Measurements from ENCODE around the gene ELFN2. TPM values are rescaled to one million over a fixed set of nuclear protein-coding genes. Genes with fewer than 3 reads are reported as not detected.
A peak's percentile ranks its signal among the peaks of the same experiment; 100 is the strongest.

ELFN2 gene, protein sequence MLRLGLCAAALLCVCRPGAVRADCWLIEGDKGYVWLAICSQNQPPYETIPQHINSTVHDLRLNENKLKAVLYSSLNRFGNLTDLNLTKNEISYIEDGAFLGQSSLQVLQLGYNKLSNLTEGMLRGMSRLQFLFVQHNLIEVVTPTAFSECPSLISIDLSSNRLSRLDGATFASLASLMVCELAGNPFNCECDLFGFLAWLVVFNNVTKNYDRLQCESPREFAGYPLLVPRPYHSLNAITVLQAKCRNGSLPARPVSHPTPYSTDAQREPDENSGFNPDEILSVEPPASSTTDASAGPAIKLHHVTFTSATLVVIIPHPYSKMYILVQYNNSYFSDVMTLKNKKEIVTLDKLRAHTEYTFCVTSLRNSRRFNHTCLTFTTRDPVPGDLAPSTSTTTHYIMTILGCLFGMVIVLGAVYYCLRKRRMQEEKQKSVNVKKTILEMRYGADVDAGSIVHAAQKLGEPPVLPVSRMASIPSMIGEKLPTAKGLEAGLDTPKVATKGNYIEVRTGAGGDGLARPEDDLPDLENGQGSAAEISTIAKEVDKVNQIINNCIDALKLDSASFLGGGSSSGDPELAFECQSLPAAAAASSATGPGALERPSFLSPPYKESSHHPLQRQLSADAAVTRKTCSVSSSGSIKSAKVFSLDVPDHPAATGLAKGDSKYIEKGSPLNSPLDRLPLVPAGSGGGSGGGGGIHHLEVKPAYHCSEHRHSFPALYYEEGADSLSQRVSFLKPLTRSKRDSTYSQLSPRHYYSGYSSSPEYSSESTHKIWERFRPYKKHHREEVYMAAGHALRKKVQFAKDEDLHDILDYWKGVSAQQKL
- total RNA-seq = under 1 TPM; 0.07 to 0.93 (median 0.49) TPM
- long read RNA-seq = 0 reads

GRCh38 chr22:37427135-37427710, at the start of gene ELFN2:
TSS of gene ELFN2 (minus strand) at chr22:37427479. CDS start at chr22:37375534, 51,945 bp downstream.
- intact Hi-C loops (cut with DNase I) = loop anchor here in 1 of 2 donors (5.0 kb wide), 1 partner anchor 110 kb away; no protein-coding TSS in a partner anchor
- Histone ChIP-seq H3K27me3 (no peaks in the 10 kb centered on the region), H3K36me3 (no peaks in the 10 kb centered on the region), H3K4me3 (peak within 1 kb of the TSS; percentile 30 to 54 (median 44)), H3K9me3 (no peaks in the 10 kb centered on the region), H3K27ac (no peak within 1 kb of the TSS), H3K4me1 (peaks cover 0 to 3% (median 0%) of the 10 kb centered on the region in 4 donors)
- DNase-seq = peak in 1 of 3 donors; percentile 48
- peak; percentile 33 to 51 (median 42) for ATAC-seq
- 0% methylated on average over 1 of the region's 72 CpGs for WGBS (ENCODE audit: insufficient coverage, low coverage, low lambda C conversion rate, missing lambda C conversion rate)
- TF ChIP-seq, protein P1, sequence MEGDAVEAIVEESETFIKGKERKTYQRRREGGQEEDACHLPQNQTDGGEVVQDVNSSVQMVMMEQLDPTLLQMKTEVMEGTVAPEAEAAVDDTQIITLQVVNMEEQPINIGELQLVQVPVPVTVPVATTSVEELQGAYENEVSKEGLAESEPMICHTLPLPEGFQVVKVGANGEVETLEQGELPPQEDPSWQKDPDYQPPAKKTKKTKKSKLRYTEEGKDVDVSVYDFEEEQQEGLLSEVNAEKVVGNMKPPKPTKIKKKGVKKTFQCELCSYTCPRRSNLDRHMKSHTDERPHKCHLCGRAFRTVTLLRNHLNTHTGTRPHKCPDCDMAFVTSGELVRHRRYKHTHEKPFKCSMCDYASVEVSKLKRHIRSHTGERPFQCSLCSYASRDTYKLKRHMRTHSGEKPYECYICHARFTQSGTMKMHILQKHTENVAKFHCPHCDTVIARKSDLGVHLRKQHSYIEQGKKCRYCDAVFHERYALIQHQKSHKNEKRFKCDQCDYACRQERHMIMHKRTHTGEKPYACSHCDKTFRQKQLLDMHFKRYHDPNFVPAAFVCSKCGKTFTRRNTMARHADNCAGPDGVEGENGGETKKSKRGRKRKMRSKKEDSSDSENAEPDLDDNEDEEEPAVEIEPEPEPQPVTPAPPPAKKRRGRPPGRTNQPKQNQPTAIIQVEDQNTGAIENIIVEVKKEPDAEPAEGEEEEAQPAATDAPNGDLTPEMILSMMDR (IDR thresholded peaks at IDR 0.05) = no peak
- no peak for TF ChIP-seq POLR2A (IDR thresholded peaks at IDR 0.05)

DNA sequence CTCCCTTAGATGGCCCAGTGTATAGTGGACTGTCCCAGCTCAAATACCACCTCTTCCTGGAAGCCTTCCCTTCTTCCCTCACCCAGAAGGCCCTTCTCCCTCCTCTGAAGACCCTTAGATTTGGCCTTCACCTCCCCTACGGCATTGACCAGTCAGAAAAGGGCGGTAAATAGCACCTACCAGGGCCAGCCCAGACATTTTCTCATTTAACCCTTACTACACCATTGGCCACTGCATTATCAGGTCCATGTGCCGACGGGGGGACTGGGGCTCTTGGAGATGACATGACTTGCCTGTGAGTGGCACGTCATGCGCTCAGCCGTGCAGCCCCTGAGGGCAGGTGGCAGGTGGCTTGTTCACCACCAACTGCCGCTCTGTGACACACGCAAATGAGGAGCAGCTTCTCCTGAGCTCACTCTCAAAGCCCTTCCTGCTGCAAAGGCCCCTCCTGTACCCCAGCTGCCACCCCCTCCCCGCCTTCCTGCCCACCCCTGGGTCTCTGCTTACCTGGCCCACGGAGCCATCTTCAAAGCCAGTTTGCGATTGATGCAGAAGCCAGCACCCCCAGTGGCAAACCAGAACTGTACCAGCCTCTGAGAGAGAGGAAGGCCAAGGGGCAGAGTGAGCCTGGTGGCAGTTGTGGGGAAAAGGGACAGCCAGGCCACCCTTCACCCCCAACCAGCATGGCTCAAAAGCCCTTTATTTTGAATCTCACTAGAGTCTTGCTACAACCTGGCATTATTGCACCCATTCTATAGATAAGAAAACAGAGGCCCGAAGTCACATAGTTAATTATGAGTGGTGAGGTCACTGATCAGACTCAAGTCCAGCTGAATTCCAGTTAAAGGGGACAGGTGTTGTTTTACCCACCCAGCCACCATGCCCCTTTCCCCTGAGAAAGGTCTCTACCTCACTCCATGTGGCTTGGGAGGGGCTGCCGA, 49.4 kb upstream of the ELFN2 start:
- TF ChIP-seq POLR2A (IDR thresholded peaks at IDR 0.05) = no peak
- TF ChIP-seq, protein P1 (IDR thresholded peaks at IDR 0.05) = no peak
- H3K27ac ChIP-seq = no peak overlapping the region
- intact Hi-C loops (cut with DNase I) = no loop called here
- ATAC-seq (no peak), DNase-seq (no peak)
- no peaks in the 10 kb centered on the region for H3K4me1 ChIP-seq
- WGBS (ENCODE audit: insufficient coverage, low coverage, low lambda C conversion rate, missing lambda C conversion rate) = 80% methylated on average over 1 of the region's 14 CpGs
- H3K27me3 ChIP-seq = no peaks in the 10 kb centered on the region
- no peaks in the 10 kb centered on the region for H3K36me3 ChIP-seq
- H3K4me3 ChIP-seq = no peak overlapping the region
- H3K9me3 ChIP-seq = no peaks in the 10 kb centered on the region

DNA sequence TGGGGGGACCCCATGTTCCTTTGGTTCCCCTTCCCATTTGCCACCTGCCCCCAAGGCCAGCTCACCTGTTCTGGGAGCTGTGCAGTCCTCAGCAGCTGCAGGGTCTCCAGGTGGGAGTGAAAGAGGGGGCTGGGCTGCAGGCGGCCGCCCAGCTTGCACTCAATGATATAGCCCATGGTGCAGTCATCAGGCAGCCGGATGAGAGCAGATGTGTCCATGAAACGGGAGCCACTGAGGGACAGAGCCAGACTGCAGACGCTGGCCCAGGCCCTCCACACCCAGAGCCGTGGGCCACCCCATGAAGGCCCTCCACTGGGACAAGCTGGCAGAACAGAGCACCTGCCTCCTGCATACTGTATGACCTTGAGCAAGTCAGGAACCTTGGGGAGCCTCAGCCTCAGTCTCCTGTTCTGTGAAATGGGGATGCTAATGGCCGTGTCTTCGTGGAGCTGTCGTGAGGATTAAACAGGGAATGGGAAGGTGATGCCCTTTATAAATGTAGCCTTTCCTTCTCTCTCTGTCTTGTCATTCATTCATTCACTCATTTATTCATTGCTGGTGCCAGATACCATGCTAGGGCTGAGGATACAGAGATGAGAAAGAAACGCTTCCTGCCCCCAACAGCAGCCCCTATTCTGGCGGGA, 47.3 kb upstream of the ELFN2 start:
- Histone ChIP-seq H3K27ac (no peak overlapping the region), H3K4me1 (no peaks in the 10 kb centered on the region), H3K27me3 (no peaks in the 10 kb centered on the region), H3K9me3 (no peaks in the 10 kb centered on the region), H3K4me3 (no peak overlapping the region), H3K36me3 (no peaks in the 10 kb centered on the region)
- ATAC-seq = no peak
- intact Hi-C loops (cut with DNase I) = no loop called here
- no peak for TF ChIP-seq POLR2A (IDR thresholded peaks at IDR 0.05)
- TF ChIP-seq, protein P1 (IDR thresholded peaks at IDR 0.05) = no peak
- WGBS (ENCODE audit: insufficient coverage, low coverage, low lambda C conversion rate, missing lambda C conversion rate) = 87% methylated on average over 5 of the region's 11 CpGs
- DNase-seq = no peak

Measured in right lobe of liver (tissue), 6 donors.